GM12891 (cell line): ENCODE measurements around the gene SLC39A6.
"Not testable (repeated sequence)": the region's sequence is repeated elsewhere in the genome, so short reads cannot be mapped to it uniquely, and the experiment has no call there.

Source experiments
- DNase-seq: peaks from one replicate; pipeline ENCODE4 v3.0.0; 2011; ENCODE audit warnings: low spot score; ENCODE audit not compliant: insufficient read length
- FAIRE-seq: peaks from 2 replicates; lab custom pipeline; 2011; peaks lifted over from hg19 to GRCh38; lab: Jason Lieb, UNC
- PAX5 ChIP-seq: IDR thresholded peaks from 2 replicates; pipeline ENCODE4 v1.6.1; 2011; ENCODE audit warnings: low read length, moderate library complexity, mild to moderate bottlenecking; ENCODE audit not compliant: insufficient read depth, severe bottlenecking
- POLR2A ChIP-seq: IDR thresholded peaks from 2 replicates; pipeline ENCODE4 v1.6.1; 2011; ENCODE audit warnings: low read depth, low read length, control low read depth
- POLR2AphosphoS5 ChIP-seq: IDR thresholded peaks from 2 replicates; pipeline ENCODE4 v1.6.1; 2011; ENCODE audit warnings: low read depth, low read length, control low read depth
- POU2F2 ChIP-seq: IDR thresholded peaks from 2 replicates; pipeline ENCODE4 v1.6.1; 2011; ENCODE audit warnings: low read depth, mild to moderate bottlenecking, control low read depth, low read length, moderate library complexity
- SPI1 ChIP-seq: IDR thresholded peaks from 2 replicates; pipeline ENCODE4 v1.6.1; 2011; ENCODE audit warnings: low read depth, low read length, control low read depth
- TAF1 ChIP-seq: IDR thresholded peaks from 2 replicates; pipeline ENCODE4 v1.6.1; 2011; ENCODE audit warnings: low read depth, low read length, control low read depth

Gene SLC39A6

DNA sequence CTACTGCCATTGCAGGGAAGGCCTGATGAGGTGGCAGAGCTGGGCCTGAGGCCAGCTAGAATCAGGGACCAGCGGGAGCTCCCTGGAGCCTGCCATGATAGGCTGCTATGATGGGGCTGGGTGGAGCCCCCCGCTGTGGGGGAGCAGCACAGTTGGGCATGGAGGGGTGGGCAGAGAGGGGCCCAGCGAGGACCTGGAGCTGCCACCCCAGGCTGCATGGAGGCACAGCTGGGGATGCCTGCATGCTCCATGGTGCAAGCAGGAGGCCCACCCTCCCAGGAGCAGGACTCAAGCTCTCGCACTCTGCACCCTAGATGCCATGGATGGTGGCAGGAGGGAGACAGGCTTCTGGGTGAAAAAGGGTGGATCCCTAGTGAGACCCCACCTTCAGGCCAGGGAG, 43.9 kb downstream of the SLC39A6 start:
- DNase-seq (no peak), FAIRE-seq (no peak)
- TF ChIP-seq POLR2A (no peak), POU2F2 (no peak), TAF1 (no peak), PAX5 (no peak), POLR2AphosphoS5 (no peak), SPI1 (no peak)

DNA sequence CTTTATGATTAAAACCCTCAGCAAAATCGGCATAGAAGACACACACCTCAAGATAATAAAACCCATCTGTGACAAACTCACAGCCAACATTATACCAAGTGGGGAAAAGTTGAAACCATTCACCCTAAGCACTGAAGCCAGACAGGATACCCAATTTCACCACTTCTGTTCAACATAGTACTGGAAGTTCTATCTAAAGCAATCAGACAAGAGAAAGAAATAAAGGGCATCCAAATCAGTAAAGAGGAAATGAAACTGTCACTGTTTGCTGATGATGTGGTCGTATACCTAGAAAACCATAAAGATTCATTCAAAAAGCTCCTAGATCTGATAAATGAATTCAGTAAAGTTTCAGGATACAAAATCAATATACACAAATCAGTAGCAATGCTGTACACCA, 45.4 kb downstream of the SLC39A6 start:
- peak; percentile 57 for FAIRE-seq
- DNase-seq = no peak
- TF ChIP-seq POLR2AphosphoS5 (no peak), POLR2A (no peak), TAF1 (no peak), SPI1 (peak; percentile 91), POU2F2 (no peak)

DNA sequence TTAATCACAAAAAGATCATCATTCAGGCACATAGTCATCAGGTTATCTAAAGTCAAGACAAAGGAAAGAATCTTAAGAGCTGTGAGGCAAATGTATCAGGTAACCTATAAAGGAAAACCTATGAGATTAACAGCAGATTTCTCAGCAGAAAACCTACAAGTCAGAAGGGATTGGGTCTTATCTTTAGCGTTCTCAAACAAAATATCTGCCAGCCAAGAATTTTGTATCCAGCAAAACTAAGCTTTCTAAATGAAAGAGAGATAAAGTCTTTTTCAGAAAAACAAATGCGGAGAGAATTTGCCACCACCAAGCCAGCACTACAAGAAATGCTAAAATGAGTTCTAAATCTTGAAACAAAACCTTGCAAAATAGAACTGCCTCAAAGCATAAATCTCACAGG, 48.0 kb downstream of the SLC39A6 start:
- FAIRE-seq, DNase-seq: not testable (repeated sequence)

DNA sequence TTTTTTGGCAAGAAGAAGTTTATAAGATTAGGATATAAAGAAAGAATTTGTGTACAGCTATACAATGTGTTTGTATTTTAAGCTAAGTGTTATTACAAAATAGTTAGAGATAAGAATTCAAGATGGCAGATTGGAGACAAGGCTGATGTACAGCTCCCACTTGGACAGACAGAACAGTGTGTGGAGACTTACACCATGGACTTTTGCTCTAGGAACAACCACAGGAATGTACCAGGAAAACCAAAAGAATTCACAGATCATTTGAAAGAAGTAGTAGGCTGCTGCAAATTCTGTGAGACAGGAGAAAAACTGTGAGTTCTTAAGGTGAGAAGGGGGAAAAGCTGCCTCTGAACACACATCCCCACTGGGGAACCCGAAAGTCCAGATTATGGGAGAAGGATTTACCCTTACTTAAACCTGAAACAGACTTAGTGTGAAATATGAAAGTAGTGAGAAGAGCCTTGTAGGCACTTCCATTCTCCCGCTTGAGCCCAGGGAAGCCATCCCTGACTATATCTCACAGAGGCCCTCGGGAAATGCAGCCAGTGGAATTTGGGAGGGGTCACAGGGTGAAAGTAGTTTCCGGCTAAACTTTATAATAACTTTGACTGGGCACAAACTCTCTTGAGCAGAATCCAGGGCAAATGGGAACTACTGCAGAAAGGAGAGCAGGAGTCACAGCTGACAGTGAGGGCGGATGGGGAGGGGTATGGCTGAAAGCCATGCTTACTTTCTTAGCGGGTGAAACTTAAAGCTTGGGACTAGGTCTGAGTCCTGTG, 50.2 kb downstream of the SLC39A6 start:
- TF ChIP-seq POU2F2 (no peak), TAF1 (no peak), POLR2A (no peak), POLR2AphosphoS5 (no peak), SPI1 (no peak), PAX5 (no peak)
- FAIRE-seq = no peak
- DNase-seq = no peak

DNA sequence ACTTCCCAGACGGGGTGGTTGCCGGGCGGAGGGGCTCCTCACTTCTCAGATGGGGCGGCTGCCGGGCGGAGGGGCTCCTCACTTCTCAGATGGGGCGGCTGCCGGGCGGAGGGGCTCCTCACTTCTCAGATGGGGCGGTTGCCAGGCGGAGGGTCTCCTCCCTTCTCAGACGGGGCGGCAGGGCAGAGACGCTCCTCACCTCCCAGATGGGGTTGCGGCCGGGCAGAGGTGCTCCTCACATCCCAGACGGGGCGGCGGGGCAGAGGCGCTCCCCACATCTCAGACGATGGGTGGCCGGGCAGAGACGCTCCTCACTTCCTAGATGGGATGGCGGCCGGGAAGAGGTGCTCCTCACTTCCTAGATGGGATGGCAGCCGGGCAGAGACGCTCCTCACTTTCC, 51.4 kb downstream of the SLC39A6 start:
- DNase-seq, FAIRE-seq: not testable (repeated sequence)

DNA sequence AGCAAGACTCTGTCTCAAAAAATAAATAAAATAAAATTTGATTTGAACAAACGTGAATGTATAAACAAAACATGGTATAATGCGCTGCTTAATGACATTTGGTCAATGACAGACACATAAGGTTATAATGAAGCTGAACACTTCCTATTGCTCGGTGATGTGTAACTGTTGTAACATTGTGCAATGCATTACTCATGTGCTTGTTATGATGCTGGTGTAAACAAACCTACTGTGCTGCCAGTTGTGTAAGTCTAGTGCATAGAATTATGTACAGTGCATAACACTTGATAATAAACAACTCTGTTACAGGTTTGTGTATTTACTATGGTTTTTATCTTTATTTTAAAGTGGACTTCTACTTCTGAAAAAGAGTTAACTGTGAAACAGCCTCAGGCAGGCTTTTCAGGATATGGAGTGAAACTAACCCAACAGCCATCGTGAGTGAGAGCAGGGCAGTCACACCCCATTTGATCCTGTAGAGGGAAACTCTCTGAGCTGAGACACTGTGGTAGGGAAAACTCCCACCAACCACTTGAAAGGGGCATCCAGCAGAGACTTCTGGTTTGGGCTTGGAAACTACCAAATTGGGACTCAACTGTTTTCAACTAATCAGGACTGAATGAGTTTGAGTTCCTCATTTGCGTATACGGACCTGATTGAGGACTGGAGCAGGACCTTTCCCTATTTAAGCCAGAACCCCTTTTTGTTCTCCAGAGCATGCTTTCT, 53.1 kb downstream of the SLC39A6 start:
- FAIRE-seq = no peak
- TF ChIP-seq SPI1 = peak; percentile 59; the same call in 1 of the 2 replicates
- no peak for TF ChIP-seq POLR2AphosphoS5
- DNase-seq = no peak

DNA sequence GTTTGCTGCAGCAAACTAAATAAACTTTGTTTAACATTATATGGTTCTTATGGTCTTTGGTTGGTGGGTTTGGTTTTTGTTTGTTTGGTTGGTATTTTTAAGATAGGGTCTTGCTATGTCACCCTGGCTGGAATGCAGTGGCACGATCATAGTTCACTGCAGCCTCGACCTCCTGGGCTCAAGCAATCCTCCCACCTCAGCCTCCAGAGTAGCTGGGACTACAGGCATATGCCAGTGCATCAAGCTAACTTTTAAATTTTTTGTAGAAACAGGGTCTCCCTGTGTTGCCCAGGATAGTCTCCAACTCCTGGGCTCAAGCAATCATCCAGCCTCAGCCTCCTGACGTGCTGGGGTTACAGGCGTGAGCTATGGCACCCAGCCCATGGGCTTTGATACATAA, 54.7 kb downstream of the SLC39A6 start:
- no peak for FAIRE-seq

DNA sequence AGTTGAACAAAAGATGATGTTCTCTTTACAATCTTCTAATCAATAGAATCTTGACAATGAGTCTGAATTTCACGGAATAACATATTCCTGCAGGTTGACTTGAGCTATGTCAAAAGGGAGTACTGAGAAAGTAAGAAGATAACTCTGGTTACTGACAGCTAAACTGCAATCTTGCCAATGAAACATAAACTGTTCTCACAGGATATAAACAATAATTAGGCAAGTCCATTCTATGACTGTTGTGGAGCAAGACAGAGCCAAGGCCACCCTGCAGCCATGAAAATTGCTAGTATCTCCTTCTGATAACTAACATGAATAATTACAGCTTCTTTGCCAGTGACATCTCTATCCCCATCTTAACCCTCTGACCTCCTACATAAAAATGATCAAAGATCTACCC, 55.5 kb downstream of the SLC39A6 start:
- DNase-seq (no peak), FAIRE-seq (no peak)
- TF ChIP-seq SPI1 = no peak
- no peak for TF ChIP-seq TAF1
- TF ChIP-seq POLR2A = no peak
- no peak for TF ChIP-seq PAX5
- TF ChIP-seq POLR2AphosphoS5 = no peak
- TF ChIP-seq POU2F2 = no peak

More for the DNA sequence above, 54.7 kb downstream of the SLC39A6 start:
- no peak for TF ChIP-seq PAX5
- no peak for DNase-seq

DNA sequence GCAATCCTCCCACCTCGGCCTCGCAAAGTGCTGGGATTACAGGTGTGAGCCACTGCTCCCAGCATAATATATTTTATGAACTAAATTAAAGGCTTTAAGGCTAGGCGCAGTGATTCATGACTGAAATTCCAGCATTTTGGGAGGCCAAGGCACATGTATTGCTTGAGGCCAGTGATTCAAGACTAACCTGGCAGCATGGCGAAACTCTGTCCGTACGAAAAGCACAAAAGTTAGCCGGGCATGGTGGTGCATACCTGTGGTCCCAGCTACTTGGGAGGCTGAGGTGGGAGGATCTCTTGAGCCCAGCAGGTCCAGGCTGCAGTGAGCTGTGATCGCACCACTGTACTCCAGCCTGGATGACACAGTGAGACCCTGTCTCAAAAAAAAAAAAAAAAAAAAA, 56.7 kb downstream of the SLC39A6 start:
- not testable (repeated sequence) for FAIRE-seq

DNA sequence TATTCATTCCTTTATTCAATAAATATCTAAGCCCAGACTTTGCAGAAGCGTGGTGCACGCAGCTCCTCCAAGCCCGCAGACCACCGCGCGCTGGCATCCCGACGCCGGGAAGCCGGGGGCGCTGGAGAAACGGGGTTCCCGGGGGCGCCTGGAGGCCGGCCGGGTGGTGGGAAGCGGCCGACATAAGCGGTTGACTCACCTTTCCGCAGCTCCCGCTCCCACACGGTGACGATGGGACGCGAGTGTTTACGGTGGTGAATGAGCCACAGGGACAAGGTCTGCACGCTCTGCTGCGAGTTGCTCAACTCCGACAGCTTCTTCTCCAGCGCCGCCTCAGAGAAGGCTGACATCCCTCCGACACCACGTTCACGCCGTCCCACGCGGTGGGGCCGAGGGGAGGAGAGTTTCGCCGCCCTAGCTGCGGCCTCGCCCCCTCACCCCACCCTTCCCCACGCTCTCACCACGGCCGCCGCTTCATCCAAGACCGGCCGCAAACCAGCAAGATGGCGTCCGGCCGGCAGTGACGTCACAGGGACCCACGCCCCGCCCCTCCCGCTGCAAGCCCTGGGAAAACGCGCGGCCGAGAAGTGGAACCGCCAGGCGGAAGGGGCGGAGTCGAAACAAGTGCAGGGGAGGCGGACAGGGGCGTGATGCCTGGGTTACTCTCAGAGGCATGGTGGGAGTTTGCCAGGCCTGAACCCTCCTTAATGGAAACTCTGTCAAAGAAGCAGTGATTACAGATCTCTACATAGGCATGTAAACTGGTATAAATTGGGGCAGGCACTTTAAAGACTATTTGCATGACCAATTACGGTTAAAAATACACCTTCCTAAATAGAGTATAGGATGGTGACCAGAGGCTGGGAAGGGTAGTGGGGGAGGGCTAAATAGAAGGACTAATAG, 61.8 kb downstream of the SLC39A6 start, which contains the start of gene RPRD1A:
Gene RPRD1A (minus strand): TSS at position 505 of the 903 bp plus-strand sequence. CDS start 155 bp downstream, at position 350.
- DNase-seq = peak; percentile 89
- TF ChIP-seq POLR2AphosphoS5 (peak; percentile 46; the same call in 1 of the 2 replicates), POU2F2 (no peak), POLR2A (peak; percentile 78), TAF1 (no peak), SPI1 (peak; percentile 34; the same call in 1 of the 2 replicates), PAX5 (no peak)
- peak; percentile 100 for FAIRE-seq

More for the DNA sequence above, 56.7 kb downstream of the SLC39A6 start:
- not testable (repeated sequence) for DNase-seq
